Nucleus accumbens (tissue), 56 donors: ENCODE measurements around the gene AKAP9.
"Not testable (repeated sequence)": the region's sequence is repeated elsewhere in the genome, so short reads cannot be mapped to it uniquely, and the experiment has no call there.

Experiments used
- DNase-seq, 56 donors: peaks; one replicate each; lab custom pipeline; 2025; lab: John Stamatoyannopoulos, UW

AKAP9 gene

DNA sequence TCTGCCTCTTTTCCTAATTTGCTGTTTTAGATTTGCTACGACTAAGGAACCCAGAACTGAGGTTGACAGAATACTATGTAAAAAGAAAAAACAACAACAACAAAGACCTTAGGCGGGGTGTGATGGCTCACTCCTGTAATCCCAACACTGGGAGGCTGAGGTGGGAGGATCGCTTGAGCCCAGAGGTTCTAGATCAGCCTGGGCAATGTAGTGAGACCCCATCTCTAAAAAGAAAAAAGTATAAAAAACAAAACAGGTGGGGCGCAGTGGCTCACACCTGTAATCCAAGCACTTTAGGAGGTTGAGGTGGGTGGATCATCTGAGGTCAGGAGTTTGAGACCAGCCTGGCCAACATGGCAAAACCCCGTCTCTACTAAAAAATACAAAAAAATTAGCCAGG is 4.3 kb downstream of the AKAP9 start:
- not testable (repeated sequence) for DNase-seq

DNA sequence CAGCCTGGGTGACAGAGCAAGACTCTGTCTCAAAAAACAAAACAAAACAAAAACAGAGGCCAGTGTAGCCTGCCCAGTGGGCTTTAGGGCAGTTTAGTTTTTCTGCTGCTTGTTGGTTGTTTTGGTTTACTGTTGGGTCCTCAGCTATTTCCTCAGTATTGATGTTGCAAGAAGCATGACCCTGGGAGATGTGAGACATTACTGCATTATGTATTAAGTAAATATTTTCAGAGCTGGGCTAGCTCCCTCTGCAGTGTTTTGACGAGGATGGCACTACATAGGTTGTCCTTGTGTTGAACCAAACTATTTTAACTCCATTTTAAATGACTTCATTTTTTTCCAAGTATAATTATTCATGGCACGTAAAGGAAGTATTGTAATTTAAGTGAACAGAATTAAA is 4.8 kb downstream of the AKAP9 start:
- no peak for DNase-seq

DNA sequence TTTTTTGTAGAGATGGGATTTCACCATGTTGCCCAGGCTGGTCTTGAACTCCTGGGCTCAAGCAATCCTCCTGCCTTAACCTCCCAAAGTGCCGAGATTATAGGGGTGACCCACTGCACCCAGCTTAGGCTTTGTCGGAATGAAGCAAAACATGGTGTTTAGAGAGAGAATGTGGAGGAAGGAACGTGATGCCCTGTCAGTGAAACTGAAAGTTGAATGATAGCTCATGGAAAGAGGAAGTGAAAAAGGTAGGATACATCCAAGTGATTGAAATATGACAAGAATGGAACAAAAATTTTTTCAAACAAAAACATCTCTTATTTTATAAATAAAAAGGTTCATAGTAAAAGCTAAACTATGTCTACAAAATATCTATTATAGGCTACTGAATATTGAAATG is 5.9 kb downstream of the AKAP9 start:
- DNase-seq: no peak

DNA sequence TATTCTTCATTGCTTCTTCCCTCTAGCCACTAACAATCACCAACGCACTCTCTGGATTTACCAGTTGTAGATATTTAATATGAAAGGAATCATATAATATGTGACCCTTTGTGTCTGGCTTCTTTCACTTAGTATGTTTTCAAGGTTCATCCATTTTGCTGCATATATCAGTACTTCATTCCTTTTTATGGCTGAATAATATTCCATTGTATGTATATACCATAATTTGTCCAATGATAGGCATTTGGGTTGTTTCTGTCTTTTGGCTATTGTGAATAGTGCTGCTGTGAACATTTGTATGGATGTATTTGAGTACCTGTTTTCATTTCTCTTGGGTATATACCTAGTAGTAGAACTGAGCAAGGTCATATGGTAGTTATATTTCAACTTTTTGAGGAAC is 7.3 kb downstream of the AKAP9 start:
- DNase-seq: no peak

DNA sequence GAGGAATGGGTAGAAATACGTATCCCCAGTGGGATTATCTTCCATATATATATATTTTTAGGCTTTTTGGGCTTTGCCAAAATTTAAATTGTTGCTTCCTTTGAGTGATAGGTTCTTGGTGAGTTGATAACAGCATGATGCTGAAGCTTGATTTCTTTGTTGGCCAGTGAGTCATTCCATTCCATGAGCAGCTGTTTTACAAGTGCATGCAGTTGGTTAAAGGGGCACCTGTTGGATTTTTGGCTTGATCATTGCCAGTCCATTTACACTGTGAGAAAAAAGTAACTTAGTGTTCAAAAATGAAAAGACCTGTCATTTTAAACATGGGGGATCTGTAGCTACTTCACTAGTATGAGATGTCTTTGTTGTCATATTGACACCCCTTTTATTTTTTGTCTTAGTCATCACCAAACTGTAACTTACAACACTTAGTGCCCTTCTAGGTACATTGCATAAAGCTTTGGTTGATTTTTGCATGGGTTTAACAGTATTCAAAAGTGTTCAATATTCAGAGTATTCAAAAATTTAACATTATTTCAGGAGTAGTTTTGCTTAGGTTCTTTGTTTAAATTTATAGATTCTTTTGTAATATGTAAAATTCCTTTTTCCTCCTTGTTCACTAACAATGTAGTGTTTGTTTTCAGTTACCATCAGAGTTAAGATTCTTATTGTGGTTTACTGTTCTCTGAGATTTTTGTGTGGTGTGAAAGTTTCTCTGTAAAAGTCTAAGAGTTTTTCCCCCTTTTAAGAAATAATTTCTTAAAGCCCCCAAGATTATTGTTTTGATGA is 8.8 kb downstream of the AKAP9 start:
- DNase-seq: no peak

DNA sequence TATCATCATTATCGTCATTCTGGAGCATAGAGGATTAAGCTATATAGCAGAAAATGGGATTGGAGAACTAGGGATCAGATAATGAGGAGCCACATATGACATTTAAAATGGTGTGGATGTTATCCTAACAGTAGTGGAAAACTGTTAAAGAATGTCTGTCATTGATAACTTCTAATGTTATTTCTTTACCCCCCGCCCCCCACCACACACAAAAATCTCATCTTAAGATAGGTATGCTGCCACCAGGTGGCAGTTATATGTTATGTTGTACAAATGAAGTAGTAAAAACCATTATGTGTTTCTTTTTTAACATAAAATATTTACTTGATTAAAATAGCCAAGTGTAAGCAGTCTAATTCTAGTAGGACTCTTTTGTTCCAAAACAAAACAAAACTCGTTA is 13.0 kb downstream of the AKAP9 start:
- no peak for DNase-seq

DNA sequence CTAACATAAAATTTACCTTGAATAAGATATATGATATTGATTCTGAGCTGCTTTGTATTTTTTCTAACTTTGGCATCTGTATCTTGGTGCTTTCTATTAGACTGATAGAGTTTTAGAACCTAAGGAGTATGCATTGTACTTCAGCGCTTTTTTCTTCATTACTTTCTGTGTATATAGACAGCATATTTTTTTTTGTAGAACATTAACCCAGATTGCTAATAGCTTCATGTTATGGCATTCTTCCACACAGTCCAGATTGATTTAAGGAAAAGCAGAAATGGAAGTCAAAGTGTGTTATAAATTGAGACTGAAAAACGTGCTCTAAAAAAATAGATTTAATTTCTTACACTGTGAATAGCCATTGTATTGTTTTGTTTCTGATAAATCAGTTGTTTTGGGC is 15.8 kb downstream of the AKAP9 start:
- not testable (repeated sequence) for DNase-seq

DNA sequence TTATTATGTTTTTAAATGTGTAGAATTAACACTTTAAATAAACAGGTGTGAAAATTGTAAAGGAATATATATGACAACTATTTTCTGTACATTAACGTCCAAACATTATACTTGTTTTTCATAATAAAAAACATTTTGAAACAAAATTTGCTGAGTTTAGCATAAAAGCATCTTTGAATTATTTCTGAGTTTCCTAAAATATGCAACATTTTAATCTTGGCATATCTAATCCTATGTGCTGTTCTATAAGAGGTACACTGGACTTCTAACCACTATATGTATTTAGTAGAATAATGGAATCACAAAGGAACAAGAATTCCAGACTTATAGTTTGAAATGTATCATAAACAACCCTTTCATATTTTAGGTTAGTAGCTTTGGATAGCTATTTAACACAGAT is 16.6 kb downstream of the AKAP9 start:
- no peak for DNase-seq

DNA sequence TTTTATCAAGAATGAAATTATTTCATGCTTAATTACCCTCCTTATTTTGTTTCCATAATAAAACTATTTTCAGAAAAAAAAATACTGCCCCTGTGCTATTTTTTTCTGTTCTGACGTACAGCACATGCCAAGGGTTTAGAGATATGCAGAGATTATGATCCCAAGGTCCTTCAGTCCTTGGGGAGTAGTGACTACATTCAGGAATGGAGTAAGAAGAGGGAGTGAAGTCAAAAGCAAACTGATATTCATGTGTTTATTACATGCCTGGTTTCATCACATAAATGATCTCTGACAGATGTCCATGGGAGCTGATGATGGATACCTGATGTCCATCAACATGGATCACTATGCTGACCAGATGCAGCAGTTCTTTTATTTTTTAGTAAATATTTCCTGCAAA is 17.2 kb downstream of the AKAP9 start:
- no peak for DNase-seq

DNA sequence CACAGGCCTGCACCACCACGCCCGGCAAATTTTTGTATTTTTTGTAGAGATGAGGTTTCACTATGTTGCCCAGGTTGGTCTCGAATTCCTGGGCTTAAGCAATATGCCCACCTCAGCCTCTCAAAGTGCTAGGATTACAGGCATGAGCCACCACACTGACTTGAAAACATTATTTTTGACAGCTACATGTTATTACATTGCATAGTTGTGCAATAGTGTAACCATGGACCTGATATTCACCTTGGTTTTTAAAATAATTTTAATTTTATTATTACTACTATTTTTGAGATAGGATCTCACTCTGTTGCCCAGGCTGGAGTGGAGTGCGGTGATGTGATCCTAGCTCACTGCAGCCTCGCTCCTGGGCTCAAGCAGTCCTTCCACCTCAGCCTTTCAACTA is 18.4 kb downstream of the AKAP9 start:
- no peak for DNase-seq

DNA sequence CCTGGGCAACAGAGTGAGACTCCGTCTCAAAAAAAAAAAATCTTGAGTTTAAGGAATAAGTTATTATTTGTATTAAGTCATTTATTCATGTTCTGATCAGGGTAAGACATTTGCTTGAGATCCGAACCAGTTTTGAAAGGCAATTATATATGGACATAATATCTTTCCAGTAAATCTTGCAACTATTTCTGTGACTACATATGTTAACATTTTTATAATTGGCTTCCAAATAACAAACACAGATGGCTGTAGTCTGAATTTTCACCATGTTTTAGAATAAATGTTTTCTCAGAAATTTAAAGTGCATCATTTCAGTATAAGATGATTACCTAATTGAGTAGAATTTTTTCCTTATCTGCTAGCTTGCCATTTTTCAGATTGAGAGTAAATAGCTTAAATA is 21.2 kb downstream of the AKAP9 start:
- no peak for DNase-seq

DNA sequence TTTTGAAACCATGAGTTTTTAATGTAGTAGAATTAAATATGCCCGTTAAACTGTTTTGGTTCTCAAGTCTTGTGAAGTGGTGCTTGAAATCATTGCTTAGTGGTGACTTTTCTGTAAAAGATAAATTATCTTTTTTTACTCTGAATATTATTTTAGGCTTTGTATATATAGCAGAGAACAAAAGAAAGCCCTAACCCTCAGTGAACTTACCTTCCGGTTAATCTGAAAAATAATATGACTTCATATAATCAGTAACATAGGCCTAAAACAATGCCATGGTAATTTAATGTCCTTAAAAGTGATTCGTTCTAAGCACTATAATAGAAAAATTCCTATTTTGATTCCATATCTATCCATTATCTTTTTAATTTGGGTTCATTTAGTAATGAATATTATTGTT is 21.8 kb downstream of the AKAP9 start:
- DNase-seq: no peak

DNA sequence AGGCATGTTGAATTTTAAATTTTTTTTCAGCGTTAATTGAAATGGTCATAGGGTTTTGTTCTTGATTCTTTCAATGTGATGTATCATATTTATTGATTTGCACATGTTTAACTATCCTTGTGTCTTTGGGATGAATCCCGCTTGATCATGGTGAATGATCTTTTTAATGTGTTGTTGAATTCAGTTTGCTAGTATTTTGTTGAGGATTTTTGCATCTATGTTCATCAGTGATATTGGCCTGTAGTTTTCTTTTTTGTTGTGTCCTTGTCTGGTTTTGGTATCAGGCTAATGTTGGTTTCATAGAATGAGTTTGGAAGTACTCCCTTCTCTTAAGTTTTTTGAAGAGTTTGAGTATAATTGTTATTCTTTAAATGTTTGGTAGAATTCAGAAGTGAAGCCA is 26.9 kb downstream of the AKAP9 start:
- DNase-seq: not testable (repeated sequence)

DNA sequence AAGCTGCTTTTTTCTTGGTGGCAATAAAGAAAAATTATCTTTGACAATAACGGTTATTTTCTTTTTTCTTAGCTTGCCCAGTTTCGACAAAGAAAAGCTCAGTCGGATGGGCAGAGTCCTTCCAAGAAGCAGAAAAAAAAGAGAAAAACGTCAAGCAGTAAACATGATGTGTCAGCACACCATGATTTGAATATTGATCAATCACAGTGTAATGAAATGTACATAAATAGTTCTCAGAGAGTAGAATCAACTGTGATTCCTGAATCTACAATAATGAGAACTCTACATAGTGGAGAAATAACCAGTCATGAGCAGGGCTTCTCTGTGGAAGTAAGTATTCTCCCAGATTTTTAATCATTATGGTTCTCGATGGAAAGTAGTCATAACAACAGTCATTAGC is 33.0 kb downstream of the AKAP9 start:
- DNase-seq: no peak

DNA sequence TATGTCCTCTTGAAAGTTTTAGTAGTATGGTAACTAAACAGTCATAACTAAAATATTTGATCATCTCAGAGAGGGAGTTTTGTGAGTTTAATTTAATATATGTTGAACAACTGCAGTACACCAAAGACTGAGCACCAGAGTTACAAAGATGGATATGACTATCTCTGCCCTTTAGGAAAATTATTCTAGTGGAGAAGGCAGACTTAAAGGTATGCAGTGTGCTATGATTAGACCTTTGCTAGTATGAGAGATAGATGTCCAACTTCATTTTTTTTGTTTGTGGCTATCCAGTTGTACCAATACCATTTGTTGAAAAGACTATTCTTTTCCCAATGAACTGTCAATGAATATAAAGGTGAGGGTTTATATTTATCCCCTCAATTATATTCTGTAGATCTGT is 33.4 kb downstream of the AKAP9 start:
- DNase-seq: no peak

DNA sequence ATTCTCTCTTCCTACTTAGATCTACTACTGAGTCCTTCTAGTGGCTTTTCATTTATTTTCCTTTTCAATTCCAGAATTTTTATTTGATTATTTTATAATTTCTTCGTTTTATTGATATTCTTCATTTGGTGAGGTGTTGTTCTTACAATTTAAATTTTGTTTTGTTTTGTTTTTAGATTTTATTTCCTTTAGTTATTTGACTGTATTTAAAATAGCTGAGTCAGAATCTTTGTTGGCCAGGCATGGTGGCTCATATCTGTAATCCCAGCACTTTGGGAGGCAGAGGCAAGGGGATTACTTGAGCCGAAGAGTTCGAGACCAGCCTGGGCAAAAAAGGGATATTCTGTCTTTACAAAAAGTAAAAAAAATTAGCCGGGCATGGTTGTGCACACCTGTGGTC is 36.1 kb downstream of the AKAP9 start:
- no peak for DNase-seq

DNA sequence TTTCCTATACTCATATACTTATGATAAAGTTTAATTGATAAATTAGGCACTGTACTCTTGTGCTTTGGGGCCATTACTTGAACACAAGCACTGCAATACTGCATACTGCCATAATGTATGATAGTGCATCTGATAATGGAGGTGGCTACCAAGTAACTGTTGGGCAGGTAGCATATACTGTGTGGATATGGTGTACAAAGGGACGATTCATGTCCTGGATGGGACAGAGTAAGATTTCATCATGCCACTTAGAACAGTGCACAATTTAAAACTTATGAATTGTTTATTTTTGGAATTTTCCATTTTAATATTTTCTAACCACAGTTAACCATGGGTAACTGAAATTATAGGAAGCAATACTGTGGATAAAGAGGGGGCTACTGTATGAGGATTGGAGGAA is 38.9 kb downstream of the AKAP9 start:
- no peak for DNase-seq

DNA sequence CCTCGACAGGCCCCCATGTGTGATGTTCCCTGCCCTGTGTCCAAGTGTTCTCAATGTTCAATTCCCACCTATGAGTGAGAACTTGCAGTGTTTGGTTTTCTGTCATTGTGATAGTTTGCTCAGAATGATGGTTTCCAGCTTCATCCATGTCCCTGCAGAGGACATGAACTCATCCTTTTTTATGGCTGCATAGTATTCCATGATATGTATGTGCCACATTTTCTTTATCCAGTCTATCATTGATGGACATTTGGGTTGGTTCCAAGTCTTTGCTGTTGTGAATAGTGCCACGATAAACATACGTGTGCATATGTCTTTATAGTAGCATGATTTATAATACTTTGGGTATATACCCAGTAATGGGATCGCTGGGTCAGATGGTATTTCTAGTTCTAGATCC is 41.7 kb downstream of the AKAP9 start:
- not testable (repeated sequence) for DNase-seq

DNA sequence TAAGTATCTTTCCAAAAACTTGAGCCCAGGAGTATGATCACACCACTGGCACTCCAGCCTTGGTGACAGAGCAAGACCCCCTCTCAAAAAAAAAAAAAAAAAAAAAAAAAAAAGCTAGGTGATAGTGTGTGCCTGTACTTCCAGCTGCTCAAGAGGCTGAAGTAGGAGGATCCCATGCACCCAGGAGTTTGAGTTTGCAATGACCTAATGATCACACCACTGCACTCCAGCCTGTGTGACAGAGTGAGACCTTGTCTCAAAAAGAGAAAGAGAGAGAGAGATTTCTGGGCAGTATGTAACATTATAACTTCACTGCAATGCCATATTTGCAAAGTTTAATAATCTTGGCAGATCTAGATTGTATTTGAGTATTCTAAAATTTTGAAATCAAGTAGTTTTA is 47.6 kb downstream of the AKAP9 start:
- DNase-seq: no peak

DNA sequence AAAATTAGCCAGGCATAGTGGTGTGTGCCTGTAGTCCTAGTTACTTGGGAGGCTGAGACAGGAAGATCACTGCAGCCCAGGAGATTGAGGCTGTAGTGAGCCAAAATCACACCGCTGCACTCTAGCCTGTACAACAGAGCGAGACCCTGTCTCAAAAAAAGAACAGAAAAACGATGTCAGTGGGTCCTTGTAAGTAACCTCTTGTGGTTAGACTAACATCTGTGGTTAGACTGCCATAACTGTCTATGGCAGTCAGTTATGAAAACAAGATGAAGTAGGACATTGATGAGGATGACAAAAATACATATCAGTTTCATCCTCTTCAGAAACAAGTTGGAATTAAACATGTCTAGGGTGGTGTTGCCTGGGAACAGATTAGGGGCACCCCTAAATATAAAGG is 53.3 kb downstream of the AKAP9 start:
- no peak for DNase-seq

DNA sequence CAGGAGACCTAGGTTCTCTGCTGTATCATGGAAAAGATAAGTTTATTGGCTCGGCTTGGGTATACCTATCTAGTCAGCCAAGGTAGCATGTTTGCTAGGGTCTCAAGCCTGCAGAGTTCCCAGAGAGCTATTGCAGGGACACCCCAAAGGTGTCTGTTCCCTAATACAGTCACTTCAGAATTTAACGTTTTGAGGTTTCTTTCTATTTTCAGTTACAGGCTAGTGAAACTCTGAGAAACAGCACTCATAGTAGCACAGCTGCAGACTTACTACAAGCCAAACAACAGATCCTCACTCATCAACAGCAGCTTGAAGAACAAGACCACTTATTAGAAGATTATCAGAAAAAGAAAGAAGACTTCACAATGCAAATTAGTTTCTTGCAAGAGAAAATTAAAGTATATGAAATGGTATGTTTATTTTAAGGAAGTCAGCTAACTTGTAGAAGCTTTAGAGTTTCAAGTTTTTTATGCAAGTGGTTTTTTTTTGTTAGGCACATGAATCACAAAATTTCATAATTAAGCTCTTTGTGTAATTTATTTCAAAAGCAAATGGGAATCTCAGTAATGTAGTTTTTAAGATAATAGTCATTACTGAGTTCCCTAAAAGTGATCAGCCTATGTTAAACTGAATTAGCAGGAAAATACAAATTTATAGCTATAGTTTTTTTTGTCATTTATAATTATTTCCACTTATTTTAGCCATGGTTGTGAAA is 54.9 kb downstream of the AKAP9 start:
- DNase-seq: no peak
